ENCODE measurements around the gene PPP1R11.
A peak's percentile ranks its signal among the peaks of the same experiment; 100 is the strongest.

GRCh38 chr6:30037182-30037788 is 29.7 kb upstream of the PPP1R11 start:
- TF ChIP-seq CTCF (conservative IDR thresholded peaks at IDR 0.05; ENCODE audit: low read depth in 2 of 2) (peak; percentile 60 to 63), POLR2AphosphoS5 (IDR thresholded peaks at IDR 0.05; ENCODE audit: low read depth) (no peak)
